Lower leg skin (tissue), 4 donors: ENCODE data around the gene NBAS. TPM values are rescaled to one million over a fixed set of nuclear protein-coding genes. Genes with fewer than 3 reads are reported as not detected.

Source experiments
- DNase-seq, 2 donors: peaks; one replicate each; pipeline ENCODE4 v3.0.0-alpha.2; 2019; ENCODE audit warnings: low spot score in 2 of 2
- H3K4me3 ChIP-seq: fragments of 200-600 bp; sonication (generic); 2 replicates; pipeline ENCODE4 v1.5.1; 2017; ENCODE audit warnings: mild to moderate bottlenecking, low read depth; ENCODE audit not compliant: poor library complexity, severe bottlenecking
- POLR2A ChIP-seq, 2 donors: fragments of 450-650 bp; IDR thresholded peaks; one replicate each; pipeline ENCODE4 v1.6.1; 2016 to 2017; ENCODE audit warnings: antibody characterized with exemption in 2 of 2, mild to moderate bottlenecking in 1 of 2, moderate library complexity in 1 of 2
- WGBS, 2 donors: methylation state at CpG; one replicate each; pipeline ENCODE4 v1.1.5; 2018; 5-methylcytosine and 5-hydroxymethylcytosine counted together
- intact Hi-C: fragments of 100-400 bp; cut with DNase I; formaldehyde crosslinking; loops from one replicate; pipeline ENCODE4 v1.15.0; 2023; ENCODE audit warnings: low total_unique reads
- total RNA-seq, 4 donors: library from RNA; depleted of rRNA; stranded (reverse); fragments of >200 nt; gene quantifications; one replicate each; pipeline ENCODE4 v1.1.0, GENCODE V29; 2016
- TF ChIP-seq, protein P1 (sequence below), 3 donors: fragments of 450-650 bp; IDR thresholded peaks; one replicate each; pipeline ENCODE4 v1.5.1; 2016; ENCODE audit warnings: antibody characterized with exemption in 3 of 3, mild to moderate bottlenecking in 3 of 3, moderate library complexity in 2 of 3

The NBAS gene
- total RNA-seq, 4 donors from 2014 or later = 26.6 to 40.2 (median 38.3) TPM

DNA sequence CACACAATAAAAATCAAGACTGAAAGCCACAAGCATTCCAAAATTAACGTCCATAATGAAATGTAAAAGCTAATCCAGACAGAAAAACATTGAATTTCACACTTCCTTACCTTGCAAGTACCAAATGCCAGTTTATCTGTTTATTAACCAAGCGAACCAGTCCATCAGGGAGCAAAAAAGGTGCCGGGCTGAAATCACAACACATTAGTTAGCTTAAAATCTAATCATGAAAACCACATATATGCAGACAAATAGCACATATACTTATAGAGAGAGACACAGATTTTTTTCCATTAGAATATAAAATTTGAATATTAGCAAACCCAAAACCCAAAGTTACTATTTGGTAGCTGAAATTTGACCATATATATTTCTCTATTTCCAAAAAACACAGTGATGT is 7.2 kb downstream of the NBAS start:
- WGBS, 2 donors = 91 to 92% methylated on average over 3 of the region's 3 CpGs
- DNase-seq = no peak
- intact Hi-C loops = no loop called here
- TF ChIP-seq POLR2A (IDR thresholded peaks at IDR 0.05) = no peak
- TF ChIP-seq, protein P1, sequence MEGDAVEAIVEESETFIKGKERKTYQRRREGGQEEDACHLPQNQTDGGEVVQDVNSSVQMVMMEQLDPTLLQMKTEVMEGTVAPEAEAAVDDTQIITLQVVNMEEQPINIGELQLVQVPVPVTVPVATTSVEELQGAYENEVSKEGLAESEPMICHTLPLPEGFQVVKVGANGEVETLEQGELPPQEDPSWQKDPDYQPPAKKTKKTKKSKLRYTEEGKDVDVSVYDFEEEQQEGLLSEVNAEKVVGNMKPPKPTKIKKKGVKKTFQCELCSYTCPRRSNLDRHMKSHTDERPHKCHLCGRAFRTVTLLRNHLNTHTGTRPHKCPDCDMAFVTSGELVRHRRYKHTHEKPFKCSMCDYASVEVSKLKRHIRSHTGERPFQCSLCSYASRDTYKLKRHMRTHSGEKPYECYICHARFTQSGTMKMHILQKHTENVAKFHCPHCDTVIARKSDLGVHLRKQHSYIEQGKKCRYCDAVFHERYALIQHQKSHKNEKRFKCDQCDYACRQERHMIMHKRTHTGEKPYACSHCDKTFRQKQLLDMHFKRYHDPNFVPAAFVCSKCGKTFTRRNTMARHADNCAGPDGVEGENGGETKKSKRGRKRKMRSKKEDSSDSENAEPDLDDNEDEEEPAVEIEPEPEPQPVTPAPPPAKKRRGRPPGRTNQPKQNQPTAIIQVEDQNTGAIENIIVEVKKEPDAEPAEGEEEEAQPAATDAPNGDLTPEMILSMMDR (IDR thresholded peaks at IDR 0.05) = no peak
- no peak overlapping the region for H3K4me3 ChIP-seq

GRCh38 chr2:15553519-15553918 is 7.6 kb downstream of the NBAS start:
- DNase-seq = no peak
- TF ChIP-seq, protein P1 (IDR thresholded peaks at IDR 0.05) = no peak
- TF ChIP-seq POLR2A (IDR thresholded peaks at IDR 0.05) = no peak
- intact Hi-C loops = no loop called here
- no peak overlapping the region for H3K4me3 ChIP-seq
- 73 to 88% methylated on average over 1 of the region's 1 CpG for WGBS, 2 donors

DNA sequence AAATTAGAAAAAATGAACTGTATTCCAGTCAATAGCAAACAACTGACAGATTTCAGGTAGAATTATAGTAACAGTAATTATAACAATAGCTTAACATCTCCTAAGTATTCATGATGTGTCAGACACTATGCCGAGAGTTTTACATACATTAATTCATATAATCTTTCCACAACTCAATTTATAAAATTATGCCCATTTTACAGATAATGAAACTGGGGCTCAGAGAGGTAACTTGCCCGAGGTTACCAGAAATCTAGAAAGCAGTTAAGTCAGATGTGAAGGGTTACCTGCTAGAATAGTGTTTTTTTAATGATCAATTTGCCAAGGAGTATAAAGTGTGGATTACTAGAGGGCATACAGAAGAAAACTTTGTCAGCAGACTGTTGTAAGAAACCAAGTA is 12.2 kb downstream of the NBAS start:
- WGBS, 2 donors = 94 to 96% methylated on average over 2 of the region's 2 CpGs
- no peak overlapping the region for H3K4me3 ChIP-seq
- TF ChIP-seq POLR2A (IDR thresholded peaks at IDR 0.05) = no peak
- TF ChIP-seq, protein P1 (IDR thresholded peaks at IDR 0.05) = no peak
- no peak for DNase-seq
- intact Hi-C loops = no loop called here

DNA sequence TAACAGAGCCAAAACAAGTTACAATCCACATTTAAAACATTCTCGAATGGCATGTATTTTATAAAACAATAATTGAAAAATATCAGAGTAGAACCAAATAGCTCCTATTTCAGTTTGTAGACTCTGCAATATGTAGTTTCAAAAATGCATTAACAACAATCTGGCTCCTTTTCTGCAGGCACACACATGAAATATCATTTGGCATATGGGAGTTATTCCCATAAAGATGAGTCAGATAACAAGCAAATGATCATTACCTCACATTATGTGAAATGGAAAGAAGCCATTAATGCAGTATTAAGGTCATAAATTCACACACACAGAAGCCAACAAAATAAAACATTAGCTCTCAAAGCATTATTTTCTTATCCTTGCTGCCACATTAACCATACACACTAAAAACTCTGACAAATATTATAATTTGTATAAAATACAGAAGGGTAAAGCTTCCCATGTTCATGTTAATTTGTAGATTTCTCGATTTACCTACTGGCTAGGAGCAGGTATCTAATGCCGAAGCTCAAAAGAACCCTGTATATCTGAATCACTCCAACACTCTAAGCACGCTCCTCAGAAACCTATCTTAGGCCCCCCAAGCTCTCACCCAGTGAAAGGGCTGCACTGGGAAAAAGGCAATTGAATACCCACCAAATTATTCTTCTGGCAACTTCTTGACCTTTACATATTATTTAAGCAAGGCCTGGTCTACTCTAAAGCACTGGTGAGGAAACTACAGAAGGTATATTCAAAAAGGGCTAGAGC is 13.8 kb downstream of the NBAS start:
- no peak for DNase-seq
- 54 to 58% methylated on average over 4 of the region's 4 CpGs for WGBS, 2 donors
- H3K4me3 ChIP-seq = no peak overlapping the region
- TF ChIP-seq, protein P1 (IDR thresholded peaks at IDR 0.05) = no peak
- no peak for TF ChIP-seq POLR2A (IDR thresholded peaks at IDR 0.05)
- intact Hi-C loops = no loop called here

DNA sequence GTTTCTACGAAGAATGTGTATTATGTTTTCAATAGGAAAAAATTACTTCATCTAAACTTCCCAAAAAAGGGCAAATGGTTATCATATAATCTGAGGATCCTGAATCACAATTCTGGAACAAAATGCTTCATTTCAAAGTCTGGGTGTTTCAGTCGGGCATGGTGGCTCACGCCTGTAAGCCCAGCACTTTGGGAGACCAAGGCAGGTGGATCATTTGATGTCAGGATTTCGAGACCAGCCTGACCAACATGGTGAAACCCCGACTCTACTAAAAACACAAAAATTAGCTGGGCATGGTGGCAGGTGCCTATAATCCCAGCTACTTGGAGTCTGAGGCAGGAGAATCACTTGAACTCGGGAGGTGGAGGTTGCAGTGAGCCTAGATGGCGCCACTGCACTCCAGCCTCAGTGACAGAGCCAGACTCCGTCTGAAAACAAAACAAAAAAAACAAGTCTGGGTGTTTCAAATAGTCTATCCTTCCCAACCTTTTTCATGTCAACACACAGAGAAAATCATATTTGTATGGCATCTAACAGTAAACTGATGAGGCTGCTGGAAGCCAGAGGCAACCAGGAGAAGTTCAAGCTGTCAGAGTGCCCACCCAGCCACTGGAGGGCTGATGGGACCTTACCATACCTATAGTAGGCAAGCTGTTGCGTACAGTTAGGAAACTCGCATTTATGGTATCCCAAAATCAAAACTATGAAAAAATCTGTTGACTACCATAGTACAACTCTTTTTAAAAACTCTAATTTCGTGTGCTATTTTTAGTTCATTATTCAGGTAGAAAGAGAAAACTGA is 14.6 kb downstream of the NBAS start:
- WGBS, 2 donors = 75% methylated on average over 11 of the region's 11 CpGs
- TF ChIP-seq, protein P1 (IDR thresholded peaks at IDR 0.05) = no peak
- no peak for TF ChIP-seq POLR2A (IDR thresholded peaks at IDR 0.05)
- DNase-seq = no peak
- intact Hi-C loops = no loop called here
- no peak overlapping the region for H3K4me3 ChIP-seq
